ENCODE results near the gene DDX53.

- TF ChIP-seq CTCF (IDR thresholded peaks at IDR 0.05) (no peak), POLR2A (IDR thresholded peaks at IDR 0.05) (no peak)
Measured at GRCh38 chrX:23048806-23049573, 49.2 kb downstream of the DDX53 start.
